HG03159 (cell line): Measurements from ENCODE around the gene MUC20.
"Not testable (repeated sequence)": the region's sequence is repeated elsewhere in the genome, so short reads cannot be mapped to it uniquely, and the experiment has no call there.

Experiments
- ATAC-seq: cut with Tn5 transposase; IDR thresholded peaks from one replicate; pipeline ENCODE4 v1.9.1; 2021; ENCODE audit warnings: mild to moderate bottlenecking, moderate library complexity; ENCODE audit not compliant: unreplicated experiment

MUC20 gene

DNA sequence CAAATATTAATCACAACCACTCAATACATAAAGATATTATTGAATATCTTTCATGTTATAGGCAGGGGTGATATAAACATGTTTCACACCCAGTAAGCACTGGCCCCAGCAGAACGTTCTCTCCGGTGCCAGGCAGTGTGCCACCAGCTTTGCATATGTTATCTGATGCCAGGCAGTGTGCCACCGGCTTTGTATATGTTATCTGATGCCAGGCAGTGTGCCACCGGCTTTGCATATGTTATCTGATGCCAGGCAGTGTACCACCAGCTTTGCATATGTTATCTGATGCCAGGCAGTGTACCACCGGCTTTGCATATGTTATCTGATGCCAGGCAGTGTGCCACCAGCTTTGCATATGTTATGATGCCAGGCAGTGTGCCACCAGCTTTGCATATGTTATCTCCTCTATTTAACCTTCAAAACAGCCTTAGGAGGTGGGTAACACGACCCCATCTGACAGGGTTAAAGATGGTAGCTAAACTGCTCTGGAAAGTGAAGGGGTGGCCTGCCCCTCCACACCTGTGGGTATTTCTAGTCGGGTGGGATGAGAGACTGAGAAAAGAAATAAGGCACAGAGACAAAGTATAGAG lies 6.9 kb downstream of the MUC20 start:
- no peak for ATAC-seq

DNA sequence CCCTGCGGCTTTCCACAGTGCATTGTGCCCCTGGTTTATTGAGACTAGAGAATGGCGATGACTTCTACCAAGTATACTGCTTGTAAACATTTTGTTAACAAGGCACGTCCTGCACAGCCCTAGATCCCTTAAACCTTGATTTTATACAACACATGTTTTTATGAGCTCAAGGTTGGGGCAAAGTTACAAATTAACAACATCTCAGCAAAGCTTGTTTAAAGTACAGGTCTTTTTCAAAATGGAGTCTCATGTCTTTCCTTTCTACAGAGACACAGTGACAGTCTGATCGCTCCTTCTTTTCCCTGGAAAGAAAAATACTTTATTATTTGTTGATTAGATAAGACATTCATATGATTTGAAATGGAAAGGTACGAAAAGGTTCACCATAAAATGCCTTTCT lies 8.0 kb downstream of the MUC20 start:
- not testable (repeated sequence) for ATAC-seq

DNA sequence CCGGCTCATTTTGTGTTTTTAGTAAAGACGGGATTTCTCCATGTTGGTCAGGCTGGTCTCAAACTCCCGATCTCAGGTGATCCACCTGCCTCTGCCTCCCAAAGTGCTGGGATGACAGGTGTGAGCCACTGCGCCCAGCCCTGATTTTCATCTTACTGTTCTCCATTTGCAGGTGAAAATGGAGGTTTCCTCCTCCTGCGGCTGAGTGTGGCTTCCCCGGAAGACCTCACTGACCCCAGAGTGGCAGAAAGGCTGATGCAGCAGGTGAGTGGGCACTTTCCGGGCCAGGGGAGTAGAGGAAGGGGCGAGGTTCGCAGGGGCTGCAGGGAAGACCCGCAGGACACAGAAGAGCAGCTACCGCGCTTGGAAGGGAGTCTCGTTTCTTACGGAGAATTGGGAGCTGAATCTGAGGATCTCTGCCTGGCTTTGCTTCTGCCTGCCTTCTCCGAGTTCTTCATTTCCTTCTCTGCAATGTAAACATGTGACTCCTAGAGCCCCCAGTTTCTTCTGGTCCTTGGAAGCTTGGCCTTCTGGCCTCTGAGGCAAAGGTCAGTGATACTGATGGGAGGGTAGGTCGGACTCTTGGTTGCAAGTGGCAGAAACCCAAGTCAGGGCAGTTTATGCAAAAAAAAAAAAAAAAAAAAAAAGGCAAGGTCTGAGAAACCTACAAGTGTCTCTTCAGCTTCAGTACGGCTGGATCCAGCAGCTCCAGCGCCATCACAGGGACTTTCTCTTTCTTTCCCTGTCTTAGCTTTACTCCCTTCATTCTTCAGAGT lies 8.9 kb downstream of the MUC20 start:
- ATAC-seq, result no peak

DNA sequence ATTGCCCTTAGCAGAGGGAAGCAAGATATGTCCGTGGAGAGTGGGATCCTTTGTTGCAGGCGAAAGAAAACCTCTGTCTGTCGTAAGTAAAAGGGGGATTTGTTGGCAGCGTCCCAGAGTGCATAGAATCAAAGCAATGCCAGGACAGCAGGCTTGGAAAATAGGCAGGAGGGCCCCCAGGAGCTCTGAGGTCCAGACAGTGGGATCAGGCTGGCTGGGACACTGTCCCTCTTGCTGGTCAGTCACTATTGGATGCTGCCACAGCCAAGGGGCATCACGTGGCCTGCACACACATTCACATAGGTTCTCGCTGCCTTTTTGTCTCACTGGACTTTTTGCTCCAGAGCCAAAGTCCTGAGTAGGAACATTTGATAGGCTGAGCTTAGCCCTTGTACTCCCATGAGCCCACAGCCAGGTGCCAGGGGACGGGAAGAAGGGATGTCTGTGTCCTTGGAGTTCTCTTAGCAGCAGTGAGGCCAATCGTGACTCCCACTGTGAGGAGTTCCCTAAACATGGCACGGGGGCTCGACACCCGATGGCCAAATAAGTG lies 10.7 kb downstream of the MUC20 start:
- ATAC-seq, result no peak

DNA sequence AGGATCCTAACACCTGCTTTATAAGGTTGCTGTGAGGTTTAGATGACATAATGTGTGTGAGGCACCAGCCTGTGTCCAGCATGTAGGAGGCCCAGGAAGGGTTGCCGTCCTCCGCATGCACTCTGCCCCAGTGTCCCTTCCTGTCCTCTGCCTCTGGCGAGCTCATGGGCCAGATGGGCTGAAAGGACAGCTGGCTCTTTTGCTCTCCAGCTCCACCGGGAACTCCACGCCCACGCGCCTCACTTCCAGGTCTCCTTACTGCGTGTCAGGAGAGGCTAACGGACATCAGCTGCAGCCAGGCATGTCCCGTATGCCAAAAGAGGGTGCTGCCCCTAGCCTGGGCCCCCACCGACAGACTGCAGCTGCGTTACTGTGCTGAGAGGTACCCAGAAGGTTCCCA lies 12.2 kb downstream of the MUC20 start:
- no peak for ATAC-seq

DNA sequence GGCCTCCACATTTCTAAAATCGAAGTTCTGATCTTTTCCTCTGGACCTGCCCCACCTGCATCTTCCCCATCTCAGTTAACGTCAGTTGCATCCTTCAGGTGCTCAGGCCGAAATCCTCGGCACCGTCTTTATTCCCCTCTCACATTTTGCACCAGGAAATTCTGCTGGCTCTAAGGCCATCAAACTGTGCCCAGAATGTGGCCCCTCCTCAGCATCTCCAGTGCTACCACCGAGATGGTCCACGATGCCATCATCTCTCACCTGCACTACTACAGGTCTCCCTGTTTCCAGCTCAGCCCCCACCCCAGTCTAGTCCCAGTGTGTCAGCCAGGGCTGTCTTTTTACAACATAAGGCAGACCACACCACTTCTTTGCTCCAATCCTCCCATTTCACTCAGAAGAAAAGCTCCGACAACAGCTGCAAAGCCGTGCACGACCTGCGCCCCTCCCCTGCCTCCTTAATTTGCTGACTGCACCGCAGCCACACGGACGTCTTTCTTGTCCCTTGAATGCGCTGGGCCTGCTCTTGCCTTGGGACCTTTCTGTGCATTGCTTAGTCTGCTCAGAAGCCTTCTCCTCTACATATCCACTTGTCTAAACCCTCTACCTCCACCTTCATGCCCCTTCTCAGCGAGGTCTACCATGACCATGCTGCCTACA lies 14.4 kb downstream of the MUC20 start:
- no peak for ATAC-seq

DNA sequence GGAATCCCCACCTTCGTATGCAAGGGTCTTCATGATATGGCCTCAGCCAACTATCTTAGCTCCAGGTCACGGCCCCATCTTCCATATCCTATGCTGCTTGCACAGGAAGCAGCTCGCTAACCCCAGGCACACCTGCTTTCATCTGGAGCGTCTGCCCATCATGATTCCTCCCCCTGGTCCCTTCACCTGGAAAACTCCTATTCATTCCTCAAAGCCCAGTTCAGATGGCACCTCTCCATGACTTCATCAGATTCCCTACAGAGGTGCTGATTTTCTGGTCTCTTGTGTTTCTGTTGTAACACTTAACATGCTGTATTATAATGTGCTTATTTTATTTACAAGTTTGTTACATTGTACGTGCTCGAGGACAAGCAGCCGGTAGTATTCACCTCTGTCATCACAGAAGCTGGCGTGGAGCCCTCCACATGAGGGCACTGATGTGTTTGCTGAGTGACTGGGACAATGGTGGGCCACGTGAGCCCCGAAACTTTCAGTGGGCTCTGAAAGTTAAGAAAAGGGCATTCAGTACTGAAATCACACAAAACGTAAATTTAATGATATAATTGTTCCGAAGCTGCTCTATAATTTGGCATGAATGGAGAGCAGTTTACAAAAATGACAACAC lies 16.2 kb downstream of the MUC20 start:
- ATAC-seq, result no peak

DNA sequence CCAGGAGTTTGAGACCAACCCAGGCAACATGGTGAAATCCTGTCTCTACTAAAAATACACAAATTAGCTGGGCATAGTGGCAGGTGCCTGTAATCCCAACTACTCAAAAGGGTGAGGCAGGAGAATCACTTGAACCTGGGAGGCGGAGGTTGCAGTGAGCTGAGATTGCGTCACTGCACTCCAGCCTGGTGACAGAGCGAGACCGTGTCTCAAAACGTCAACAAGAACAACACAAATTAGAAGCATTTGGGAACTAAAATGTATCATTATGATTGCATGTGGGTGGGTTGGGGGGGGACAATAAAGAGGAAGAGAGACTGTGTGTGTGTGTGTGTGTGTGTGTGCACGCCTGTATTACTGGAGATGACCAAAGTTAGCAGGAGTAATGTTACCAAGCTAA lies 17.0 kb downstream of the MUC20 start:
- ATAC-seq, result not testable (repeated sequence)

DNA sequence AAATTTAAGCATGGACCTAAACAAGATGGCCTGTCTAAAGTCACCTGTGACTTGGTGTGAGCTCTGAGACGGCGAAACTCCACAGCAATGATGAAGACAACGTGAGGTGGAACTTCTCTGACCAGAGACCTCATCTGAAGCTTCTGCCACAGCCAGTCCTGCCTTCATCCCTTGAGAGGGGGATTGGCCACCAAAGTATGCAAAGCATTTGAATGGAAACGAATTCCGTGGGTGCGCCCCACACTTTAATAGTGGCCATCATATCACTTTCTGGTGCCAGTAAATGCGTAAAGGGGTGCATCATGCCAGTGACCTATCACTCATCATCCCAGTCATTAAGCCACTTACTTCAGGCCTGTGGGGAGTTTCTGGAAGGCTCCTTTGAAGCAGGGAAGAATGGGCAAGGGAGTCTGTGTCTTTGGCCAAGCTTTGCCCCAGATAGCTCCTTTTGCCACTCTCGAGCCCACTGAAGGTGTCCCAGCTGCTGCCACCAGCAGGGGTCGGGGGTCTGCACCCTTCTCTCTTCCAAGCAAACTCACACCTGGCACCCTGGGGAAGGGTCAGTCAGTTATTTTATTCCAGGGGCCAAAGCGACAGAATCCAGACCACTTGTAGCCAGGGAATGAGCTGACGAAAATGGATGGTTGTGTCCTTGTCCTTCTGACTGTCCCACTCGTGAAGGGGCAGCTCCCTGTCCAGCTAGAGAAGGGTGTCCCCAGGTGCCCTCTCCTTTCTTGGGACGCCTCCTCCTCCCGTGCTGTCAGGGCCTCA lies 17.7 kb downstream of the MUC20 start:
- ATAC-seq, result no peak

DNA sequence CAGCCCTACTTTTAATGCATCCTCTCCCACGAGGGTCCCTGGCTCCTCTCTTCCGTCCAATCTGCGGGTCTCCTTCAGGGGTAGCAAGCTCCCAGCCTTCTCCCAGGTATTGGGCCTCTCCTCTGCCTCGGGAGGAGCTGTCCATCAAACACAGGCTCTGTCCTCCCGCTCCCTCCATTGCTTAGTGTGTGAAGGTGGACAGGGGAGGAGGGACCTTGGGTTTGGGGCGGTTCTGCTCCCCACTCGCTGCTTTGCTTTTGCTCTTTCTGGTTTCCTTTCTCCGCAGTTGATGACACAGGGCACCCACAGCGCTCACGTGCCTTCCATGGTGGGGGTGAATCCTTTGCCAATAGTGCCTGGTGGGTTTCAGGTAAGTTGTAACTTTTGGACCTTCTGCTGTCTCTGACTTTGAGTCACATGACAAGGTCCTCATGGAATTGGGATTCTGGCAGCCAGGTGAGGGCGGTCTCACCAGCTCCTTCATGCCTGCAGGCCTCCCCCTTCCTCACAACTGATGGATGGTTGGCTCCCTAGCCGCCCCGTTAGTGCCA lies 18.9 kb downstream of the MUC20 start:
- no peak for ATAC-seq

DNA sequence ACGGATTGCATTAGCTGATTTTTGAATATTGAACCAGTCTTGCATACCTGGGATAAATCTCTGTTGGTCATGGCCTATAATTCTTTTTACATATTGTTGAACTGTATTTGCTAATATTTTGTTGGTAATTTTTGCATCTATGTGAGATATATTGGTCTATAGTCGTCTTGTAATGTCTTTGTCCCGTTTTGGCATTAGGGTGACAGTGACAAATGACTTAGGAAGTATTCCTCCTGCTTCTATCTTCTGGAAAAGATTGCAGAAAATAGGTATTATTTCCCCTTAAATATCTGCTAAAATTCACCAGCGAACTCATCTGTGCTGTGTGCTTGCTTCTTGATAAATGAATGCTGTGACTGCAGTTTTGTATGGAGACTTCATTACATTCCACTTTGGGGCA lies 23.7 kb downstream of the MUC20 start:
- ATAC-seq, result no peak

DNA sequence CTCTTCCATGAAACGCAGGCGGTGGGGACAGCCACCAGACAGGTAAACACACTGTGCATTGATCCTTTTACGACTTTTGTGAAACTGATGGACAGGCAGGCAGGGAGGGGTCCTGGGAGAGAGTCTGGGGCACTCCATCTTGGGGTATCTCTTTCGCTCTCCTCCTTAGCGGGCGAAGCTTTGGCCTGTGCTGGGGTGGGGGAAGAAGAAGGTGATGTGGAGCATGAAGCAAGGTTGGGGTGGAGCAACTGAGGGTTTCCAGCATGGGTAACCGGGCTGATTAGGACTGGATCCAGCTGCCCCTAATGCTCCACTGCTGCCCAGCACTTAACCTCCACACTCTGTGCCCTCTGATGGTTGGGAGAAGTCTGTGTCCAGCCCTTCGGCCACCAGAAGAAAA lies 25.6 kb downstream of the MUC20 start:
- ATAC-seq, result no peak

DNA sequence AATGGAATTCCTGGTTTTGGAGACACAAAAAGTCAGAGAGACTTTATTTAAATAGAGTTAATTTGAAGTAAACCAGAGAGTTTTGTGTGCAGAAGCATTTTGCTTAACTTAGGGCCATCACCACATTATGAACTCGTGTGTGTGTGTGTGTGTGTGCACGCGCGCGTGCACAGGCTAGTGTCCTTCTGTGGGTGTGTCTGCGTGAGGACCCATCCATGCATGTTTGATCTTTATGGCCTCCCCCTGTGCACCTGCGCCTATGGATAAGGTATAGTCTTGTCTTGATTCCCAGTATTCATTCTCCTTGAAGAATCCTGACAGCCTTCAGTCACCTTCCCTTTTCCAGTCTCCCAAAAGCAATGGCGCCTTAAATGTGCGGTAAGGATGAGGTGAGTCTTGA lies 26.0 kb downstream of the MUC20 start:
- ATAC-seq, result no peak

DNA sequence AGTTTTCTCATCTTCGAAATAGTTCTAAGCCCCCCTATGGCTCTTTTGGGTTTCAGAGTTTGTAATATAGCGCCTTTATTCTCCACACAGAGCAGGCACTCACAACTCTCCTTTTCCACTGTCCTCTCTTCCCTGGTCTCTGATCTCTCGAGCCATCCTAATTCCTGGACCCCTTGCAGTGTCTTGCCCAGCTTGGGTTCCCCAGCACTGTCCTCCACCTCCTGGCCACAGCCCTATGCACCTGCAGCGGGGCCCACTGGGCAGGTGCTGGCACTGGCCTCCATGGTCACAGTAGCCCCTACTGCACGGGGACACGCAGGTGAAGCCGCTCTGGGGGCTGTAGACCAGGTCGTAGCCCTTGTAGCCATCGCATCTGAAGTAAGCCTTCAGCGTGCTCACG lies 27.9 kb downstream of the MUC20 start:
- no peak for ATAC-seq

DNA sequence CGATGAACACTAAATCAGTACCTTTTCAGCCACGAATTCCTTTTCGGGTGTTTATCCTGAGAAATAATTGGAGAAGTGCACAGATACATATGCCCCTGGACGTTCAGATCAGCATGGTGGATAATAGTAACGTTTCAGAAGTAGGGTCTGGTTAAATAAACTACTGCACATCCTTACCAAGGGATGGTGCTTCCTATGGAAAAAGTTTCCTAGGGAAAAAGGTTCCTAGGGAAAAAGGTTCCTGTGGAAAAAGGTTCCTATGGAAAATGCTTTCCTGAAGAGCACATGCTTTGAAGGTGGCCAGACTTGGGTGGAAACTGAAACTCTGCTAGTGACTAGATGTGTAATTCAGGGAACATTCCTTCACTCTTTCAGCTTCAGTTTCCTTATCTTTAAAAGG lies 28.3 kb downstream of the MUC20 start:
- ATAC-seq, result not testable (repeated sequence)

DNA sequence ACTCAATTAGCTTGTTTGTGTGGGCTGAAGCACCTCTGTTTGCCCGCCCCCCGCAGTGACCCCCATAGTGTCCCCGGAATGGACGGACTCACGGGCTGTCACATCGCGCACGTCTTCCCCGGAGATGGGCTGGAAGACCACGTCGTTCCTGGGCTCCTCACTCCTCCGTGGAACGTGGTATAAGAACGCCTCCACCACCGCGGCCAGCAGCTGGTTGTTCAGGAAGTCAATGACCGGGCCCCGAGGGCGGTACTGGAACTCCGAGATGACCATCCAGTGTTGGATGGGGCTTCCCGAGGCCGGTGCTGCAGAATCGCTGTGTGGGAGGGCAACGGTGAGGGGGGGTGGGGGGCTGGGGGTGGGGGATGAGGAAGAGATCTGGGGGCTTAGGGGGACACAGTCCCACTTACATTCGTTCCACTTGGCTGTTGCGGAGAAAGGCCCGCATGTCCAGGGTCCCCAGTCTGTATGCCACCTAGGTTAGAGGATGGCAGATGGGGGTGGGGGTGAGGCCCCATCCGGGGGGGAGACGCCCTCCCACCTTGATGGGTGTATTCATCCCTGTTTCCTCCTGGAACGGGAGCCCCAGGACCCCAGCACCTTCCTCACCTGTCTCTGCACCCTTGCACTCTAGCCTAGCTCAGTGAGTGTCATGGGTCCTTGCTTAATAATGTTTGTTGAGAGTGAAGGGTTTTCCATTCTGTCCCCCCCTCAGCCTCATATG lies 30.2 kb downstream of the MUC20 start:
- ATAC-seq, result no peak

DNA sequence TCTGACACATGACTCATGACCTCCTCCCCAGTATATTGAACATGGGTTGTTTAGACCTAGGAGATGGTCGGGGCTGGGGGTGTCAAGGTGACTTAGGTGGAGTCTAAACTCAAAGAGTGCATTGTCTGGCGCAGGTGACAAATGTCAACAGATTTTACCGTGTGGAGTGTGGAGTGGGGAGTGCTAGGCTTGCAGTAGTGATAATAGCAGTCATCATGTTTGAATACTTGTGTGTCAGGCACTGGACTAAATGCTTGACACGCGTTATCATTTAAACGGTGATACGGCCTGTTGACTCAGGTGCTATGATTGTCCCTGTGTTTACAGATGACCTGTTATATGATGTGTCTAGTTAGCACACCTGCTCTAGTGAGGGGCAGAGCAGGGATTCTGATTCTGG lies 30.8 kb downstream of the MUC20 start:
- no peak for ATAC-seq

DNA sequence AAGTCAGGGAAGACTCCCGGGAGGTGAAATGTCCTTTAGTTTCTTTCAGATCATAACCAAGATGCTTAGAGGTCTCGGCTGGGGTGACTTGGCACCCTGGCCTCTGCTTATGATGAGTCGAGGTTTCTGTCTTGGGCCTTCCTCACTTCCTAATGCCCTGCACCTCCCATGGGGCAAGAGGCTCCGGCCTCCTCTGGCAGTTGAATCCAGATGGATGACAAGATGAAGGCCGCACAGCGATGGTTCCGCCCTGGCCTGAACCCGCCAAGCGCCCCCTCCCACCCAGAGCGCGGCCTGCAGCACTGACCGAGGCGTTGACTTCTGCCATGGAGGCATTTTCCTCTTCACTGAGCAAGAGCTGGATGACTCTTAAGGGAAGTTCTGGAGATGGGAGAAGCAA lies 31.3 kb downstream of the MUC20 start:
- no peak for ATAC-seq

DNA sequence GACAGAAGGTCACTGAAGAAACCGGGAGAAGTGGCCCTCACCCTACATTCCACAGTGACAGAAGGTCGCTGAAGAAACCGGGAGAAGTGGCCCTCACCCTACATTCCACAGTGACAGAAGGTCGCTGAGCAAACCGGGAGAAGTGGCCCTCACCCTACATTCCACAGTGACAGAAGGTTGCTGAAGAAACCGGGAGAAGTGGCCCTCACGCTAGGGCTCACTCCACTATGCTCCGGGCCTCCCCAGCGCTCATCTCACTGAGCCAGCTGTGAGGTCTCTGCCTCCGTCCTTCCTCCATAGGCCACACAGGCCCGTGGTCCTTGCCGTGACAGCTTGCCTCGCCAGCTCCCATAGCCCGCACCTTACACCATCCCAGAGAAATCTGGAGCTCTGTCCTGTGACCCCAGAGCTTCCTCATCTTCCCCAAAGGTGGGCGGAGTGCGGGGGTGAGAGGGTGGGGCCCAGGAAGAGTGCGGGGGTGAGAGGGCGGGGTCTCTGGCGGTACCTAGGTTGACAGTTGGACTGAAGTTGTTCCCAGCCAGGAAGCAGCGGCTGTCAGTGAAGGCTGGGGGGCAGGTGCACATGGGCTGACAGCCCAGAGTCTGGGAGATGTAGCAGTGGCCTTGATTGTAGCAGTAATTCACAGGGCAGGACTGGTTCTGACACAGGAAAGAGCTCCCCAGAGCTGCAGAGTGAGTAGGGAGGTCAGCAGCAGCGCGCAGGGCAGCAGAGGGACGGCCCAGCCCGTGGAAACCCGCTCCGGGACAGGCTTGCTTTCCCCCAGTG lies 32.0 kb downstream of the MUC20 start:
- ATAC-seq, result no peak
